Activated CD8-positive, alpha-beta T cell treated with anti-CD3 and anti-CD28 coated beads, Interleukin-2, amount 10 ng/mL, durations not matched to agents 7 days and 5 days (primary cell): ENCODE results near the gene ZNF346. TPM values are rescaled to one million over a fixed set of nuclear protein-coding genes. Genes with fewer than 3 reads are reported as not detected.

Source experiments
- ATAC-seq: fragments of 150-1000 bp; cut with Tn5 transposase; one replicate; pipeline ENCODE4 v1.10.0; 2021; ENCODE audit warnings: moderate library complexity
- CTCF ChIA-PET: fragments of 350-600 bp; sonication (Branson Sonifier 250); formaldehyde crosslinking; loops from one replicate; lab custom pipeline; 2021; ENCODE audit warnings: antibody characterized with exemption; lab: Charles Lee
- POLR2A ChIA-PET: fragments of 350-600 bp; sonication (Branson Sonifier 250); formaldehyde crosslinking; loops from one replicate; lab custom pipeline; 2021; ENCODE audit warnings: antibody characterized with exemption; lab: Charles Lee
- DNase-seq: peaks from one replicate; pipeline ENCODE4 v3.0.0-alpha.2; 2020
- H3K27ac Mint-ChIP-seq: one replicate; pipeline ENCODE4 v1.8.0; 2021; ENCODE audit warnings: mild to moderate bottlenecking, mixed read lengths
- H3K27me3 Mint-ChIP-seq: one replicate; pipeline ENCODE4 v1.8.0; 2021; ENCODE audit warnings: low read depth, mixed read lengths
- H3K36me3 Mint-ChIP-seq: one replicate; pipeline ENCODE4 v1.8.0; 2021; ENCODE audit warnings: low read depth, mixed read lengths
- H3K4me1 Mint-ChIP-seq: one replicate; pipeline ENCODE4 v1.8.0; 2021; ENCODE audit warnings: low read depth, mixed read lengths
- H3K4me3 Mint-ChIP-seq: one replicate; pipeline ENCODE4 v1.8.0; 2021; ENCODE audit warnings: mild to moderate bottlenecking, mixed read lengths
- H3K9me3 Mint-ChIP-seq: one replicate; pipeline ENCODE4 v1.8.0; 2022; ENCODE audit warnings: mixed read lengths; ENCODE audit not compliant: insufficient read depth
- total RNA-seq, 2 experiments: library from RNA; stranded (reverse); gene quantifications; one replicate each; pipeline ENCODE4 v1.2.3, GENCODE V29; 2021

ZNF346 gene
- total RNA-seq, 2 experiments from 2014 or later: 25.1 to 29.8 TPM

DNA sequence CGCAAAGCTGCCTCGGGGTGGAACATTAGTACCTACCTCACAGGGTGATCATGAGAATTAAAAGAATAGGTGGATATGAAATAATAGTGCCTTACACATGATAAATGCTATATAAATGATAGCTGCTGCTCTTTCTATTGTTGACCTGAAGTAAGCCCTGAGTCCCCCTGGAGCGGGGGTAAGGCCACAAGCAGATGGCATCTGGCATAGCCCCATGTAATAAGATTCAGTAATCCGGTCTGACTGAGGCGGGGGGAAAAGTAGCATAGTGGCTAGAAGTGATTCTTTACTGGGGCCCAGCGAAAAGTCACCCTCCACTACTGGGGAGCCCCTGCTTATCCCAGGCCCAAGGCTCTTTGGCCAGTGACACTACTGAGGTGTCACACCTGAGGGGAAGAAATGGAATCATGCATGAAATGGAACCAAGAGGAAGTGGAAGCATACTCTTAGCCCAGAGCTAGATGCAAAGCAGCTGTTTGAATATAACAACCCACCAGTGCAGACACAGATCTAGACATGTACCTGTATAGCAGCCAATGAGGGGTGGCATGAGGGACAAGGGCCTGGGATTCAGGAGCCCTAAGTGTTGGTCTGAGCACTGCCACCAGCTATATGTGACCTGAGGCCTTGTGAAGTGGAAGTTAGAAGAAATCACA, 48.2 kb downstream of the ZNF346 start:
- DNase-seq (no peak), ATAC-seq (no peak)
- Mint-ChIP-seq H3K9me3 (no peaks in the 10 kb centered on the region), H3K4me1 (peaks cover 11% of the 10 kb centered on the region), H3K4me3 (no peak overlapping the region), H3K27ac (no peak overlapping the region), H3K36me3 (peaks cover 15% of the 10 kb centered on the region), H3K27me3 (no peaks in the 10 kb centered on the region)
- CTCF ChIA-PET: interaction anchor here (1.0 to 8.9 kb wide), 8 partner anchors 11 to 412 kb away, joined by 3 to 70 read pairs (median 14); partner anchors contain the start of gene FGFR4
- POLR2A ChIA-PET: no interaction called here

- peaks cover 11% of the 10 kb centered on the region for H3K4me1 Mint-ChIP-seq
- CTCF ChIA-PET: interaction anchor here (0.6 to 8.9 kb wide), 35 partner anchors 8 to 498 kb away, joined by 3 to 70 read pairs (median 3); partner anchors contain the start of genes FGFR4, HK3 and ZNF346
- H3K9me3 Mint-ChIP-seq: no peaks in the 10 kb centered on the region
- no peaks in the 10 kb centered on the region for H3K27me3 Mint-ChIP-seq
- no peak overlapping the region for H3K4me3 Mint-ChIP-seq
- POLR2A ChIA-PET: interaction anchor here (0.5 to 0.7 kb wide), 3 partner anchors 10 to 62 kb away, joined by 3 read pairs; no protein-coding TSS in a partner anchor
- H3K36me3 Mint-ChIP-seq: peaks cover 10% of the 10 kb centered on the region
- H3K27ac Mint-ChIP-seq: no peak overlapping the region
- DNase-seq (peak; percentile 84), ATAC-seq (peak; percentile 84)
Measured at GRCh38 chr5:177071666-177072385, 49.3 kb downstream of the ZNF346 start.

GRCh38 chr5:177077335-177077734, 54.8 kb downstream of the ZNF346 start:
- Mint-ChIP-seq H3K4me3 (no peak overlapping the region), H3K27ac (no peak overlapping the region), H3K4me1 (peaks cover 9% of the 10 kb centered on the region), H3K27me3 (no peaks in the 10 kb centered on the region), H3K9me3 (no peaks in the 10 kb centered on the region), H3K36me3 (peaks cover 7% of the 10 kb centered on the region)
- DNase-seq (no peak), ATAC-seq (no peak)
- ChIA-PET POLR2A (interaction anchor here (1.2 kb wide), 1 partner anchor 64 kb away, joined by 3 read pairs; no protein-coding TSS in a partner anchor), CTCF (no interaction called here)

- Mint-ChIP-seq H3K9me3 (no peaks in the 10 kb centered on the region), H3K36me3 (no peaks in the 10 kb centered on the region), H3K4me3 (no peak overlapping the region), H3K27ac (no peak overlapping the region), H3K27me3 (peaks cover 8% of the 10 kb centered on the region), H3K4me1 (no peaks in the 10 kb centered on the region)
- DNase-seq: no peak
- ChIA-PET POLR2A (no interaction called here), CTCF (interaction anchor here (8.8 kb wide), 1 partner anchor 9 kb away, joined by 70 read pairs; no protein-coding TSS in a partner anchor)
- no peak for ATAC-seq
Measured at GRCh38 chr5:177079606-177080005, 57.1 kb downstream of the ZNF346 start.

GRCh38 chr5:177080265-177080664, 57.8 kb downstream of the ZNF346 start:
- ATAC-seq: no peak
- CTCF ChIA-PET: interaction anchor here (8.8 kb wide), 1 partner anchor 9 kb away, joined by 70 read pairs; no protein-coding TSS in a partner anchor
- no peak overlapping the region for H3K4me3 Mint-ChIP-seq
- no peaks in the 10 kb centered on the region for H3K9me3 Mint-ChIP-seq
- H3K36me3 Mint-ChIP-seq: no peaks in the 10 kb centered on the region
- H3K4me1 Mint-ChIP-seq: no peaks in the 10 kb centered on the region
- H3K27ac Mint-ChIP-seq: no peak overlapping the region
- DNase-seq: no peak
- POLR2A ChIA-PET: no interaction called here
- H3K27me3 Mint-ChIP-seq: peaks cover 11% of the 10 kb centered on the region

- ATAC-seq (no peak), DNase-seq (no peak)
- no peak overlapping the region for H3K27ac Mint-ChIP-seq
- no peaks in the 10 kb centered on the region for H3K9me3 Mint-ChIP-seq
- H3K36me3 Mint-ChIP-seq: no peaks in the 10 kb centered on the region
- H3K27me3 Mint-ChIP-seq: peaks cover 20% of the 10 kb centered on the region
- H3K4me3 Mint-ChIP-seq: no peak overlapping the region
- peaks cover 4% of the 10 kb centered on the region for H3K4me1 Mint-ChIP-seq
- CTCF ChIA-PET: interaction anchor here (1.1 to 8.8 kb wide), 2 partner anchors 11 to 33 kb away, joined by 5 to 70 read pairs; no protein-coding TSS in a partner anchor
- POLR2A ChIA-PET: no interaction called here
Measured at GRCh38 chr5:177081859-177082258, 59.4 kb downstream of the ZNF346 start.

DNA sequence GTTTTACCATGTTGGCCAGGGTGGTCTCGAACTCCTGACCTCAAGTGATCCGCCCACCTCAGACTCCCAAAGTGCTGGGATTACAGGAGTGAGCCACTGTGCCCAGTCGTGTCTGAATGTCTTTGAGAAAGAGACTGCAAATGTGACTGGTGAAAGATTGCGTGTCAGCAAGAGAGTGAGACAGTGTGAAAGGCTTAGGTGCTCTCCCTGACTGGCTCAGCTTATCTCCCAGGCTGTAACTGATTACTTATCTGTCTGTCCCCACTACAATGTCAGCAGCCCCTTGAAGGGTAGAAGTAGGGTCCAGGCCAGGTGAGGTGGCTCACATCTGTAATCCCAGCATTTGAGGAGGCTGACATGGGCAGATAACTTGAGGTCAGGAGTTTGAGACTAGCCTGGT, 60.9 kb downstream of the ZNF346 start:
- peaks cover 4% of the 10 kb centered on the region for H3K4me1 Mint-ChIP-seq
- DNase-seq (no peak), ATAC-seq (no peak)
- H3K36me3 Mint-ChIP-seq: no peaks in the 10 kb centered on the region
- no peaks in the 10 kb centered on the region for H3K9me3 Mint-ChIP-seq
- no peak overlapping the region for H3K27ac Mint-ChIP-seq
- H3K27me3 Mint-ChIP-seq: peaks cover 27% of the 10 kb centered on the region
- CTCF ChIA-PET: interaction anchor here (0.9 to 8.8 kb wide), 2 partner anchors 12 to 423 kb away, joined by 3 to 70 read pairs; no protein-coding TSS in a partner anchor
- H3K4me3 Mint-ChIP-seq: no peak overlapping the region
- POLR2A ChIA-PET: no interaction called here

- DNase-seq (no peak), ATAC-seq (no peak)
- Mint-ChIP-seq H3K4me1 (peaks cover 4% of the 10 kb centered on the region), H3K27me3 (peaks cover 31% of the 10 kb centered on the region), H3K9me3 (no peaks in the 10 kb centered on the region), H3K27ac (no peak overlapping the region), H3K36me3 (no peaks in the 10 kb centered on the region), H3K4me3 (no peak overlapping the region)
- ChIA-PET POLR2A (no interaction called here), CTCF (interaction anchor here (0.9 to 8.8 kb wide), 2 partner anchors 13 to 28 kb away, joined by 4 to 70 read pairs; no protein-coding TSS in a partner anchor)
Measured at GRCh38 chr5:177084175-177084574, 61.7 kb downstream of the ZNF346 start.

- Mint-ChIP-seq H3K4me1 (peaks cover 4% of the 10 kb centered on the region), H3K27me3 (peaks cover 36% of the 10 kb centered on the region), H3K36me3 (no peaks in the 10 kb centered on the region), H3K4me3 (peak overlapping the region; percentile 60), H3K9me3 (no peaks in the 10 kb centered on the region), H3K27ac (no peak overlapping the region)
- ATAC-seq (no peak), DNase-seq (no peak)
- CTCF ChIA-PET: interaction anchor here (1.2 to 8.8 kb wide), 4 partner anchors 15 to 81 kb away, joined by 6 to 70 read pairs (median 16); no protein-coding TSS in a partner anchor
- POLR2A ChIA-PET: no interaction called here
Measured at GRCh38 chr5:177085985-177086653, 63.6 kb downstream of the ZNF346 start.

GRCh38 chr5:177086654-177087397, 64.3 kb downstream of the ZNF346 start, which contains the start of gene FGFR4:
Gene FGFR4, plus strand, starts transcription at chr5:177086915. Its CDS starts 2,688 bp downstream, at chr5:177089603.
- H3K9me3 Mint-ChIP-seq: no peaks in the 10 kb centered on the region
- ChIA-PET CTCF (interaction anchor here (0.9 to 8.8 kb wide), 6 partner anchors 16 to 426 kb away, joined by 3 to 70 read pairs (median 6); no protein-coding TSS in a partner anchor), POLR2A (no interaction called here)
- no peaks in the 10 kb centered on the region for H3K36me3 Mint-ChIP-seq
- ATAC-seq (peak; percentile 86), DNase-seq (peak; percentile 67)
- H3K4me1 Mint-ChIP-seq: peaks cover 4% of the 10 kb centered on the region
- no peak within 1 kb of the TSS for H3K27ac Mint-ChIP-seq
- H3K27me3 Mint-ChIP-seq: peaks cover 36% of the 10 kb centered on the region
- H3K4me3 Mint-ChIP-seq: peak within 1 kb of the TSS; percentile 60
